HG03460 (cell line): ENCODE results near the gene TMEM179.

ENCODE experiments used
- ATAC-seq: cut with Tn5 transposase; IDR thresholded peaks from one replicate; pipeline ENCODE4 v1.9.1; 2021; ENCODE audit not compliant: unreplicated experiment

The TMEM179 gene

GRCh38 chr14:104558231-104559027 lies 46.1 kb downstream of the TMEM179 start:
- ATAC-seq: no peak

- no peak for ATAC-seq
Observed at GRCh38 chr14:104557766-104558165, 46.8 kb downstream of the TMEM179 start.

GRCh38 chr14:104557086-104557485 lies 47.5 kb downstream of the TMEM179 start:
- no peak for ATAC-seq

GRCh38 chr14:104556256-104557021 lies 48.1 kb downstream of the TMEM179 start:
- ATAC-seq: no peak

- no peak for ATAC-seq
Observed at GRCh38 chr14:104555430-104556255, 48.9 kb downstream of the TMEM179 start.

GRCh38 chr14:104554608-104555429 lies 49.8 kb downstream of the TMEM179 start:
- ATAC-seq: no peak

GRCh38 chr14:104554088-104554607 lies 50.4 kb downstream of the TMEM179 start:
- no peak for ATAC-seq

- ATAC-seq: no peak
Observed at GRCh38 chr14:104553166-104554087, 51.1 kb downstream of the TMEM179 start.

GRCh38 chr14:104552738-104553125 lies 51.8 kb downstream of the TMEM179 start:
- no peak for ATAC-seq

GRCh38 chr14:104551851-104552737 lies 52.5 kb downstream of the TMEM179 start:
- no peak for ATAC-seq

GRCh38 chr14:104550861-104551728 lies 53.5 kb downstream of the TMEM179 start:
- ATAC-seq: no peak

- no peak for ATAC-seq
Observed at GRCh38 chr14:104550340-104550860, 54.2 kb downstream of the TMEM179 start.

GRCh38 chr14:104549536-104550339 lies 54.8 kb downstream of the TMEM179 start:
- ATAC-seq: no peak

GRCh38 chr14:104548802-104549535 lies 55.6 kb downstream of the TMEM179 start:
- no peak for ATAC-seq

- ATAC-seq: no peak
Observed at GRCh38 chr14:104547998-104548700, 56.4 kb downstream of the TMEM179 start.
